T-helper 22 cell (primary cell): ENCODE measurements around the gene CD1E.
"Not testable (repeated sequence)": the region's sequence is repeated elsewhere in the genome, so short reads cannot be mapped to it uniquely, and the experiment has no call there.

ENCODE experiments used
- DNase-seq: peaks from one replicate; pipeline ENCODE4 v3.0.0-alpha.2; 2020; ENCODE audit warnings: low read depth

Gene CD1E

GRCh38 chr1:158353303-158354075 lies at the start of gene CD1E:
Gene CD1E (plus strand): TSS chr1:158353894. CDS start chr1:158353989, 95 bp downstream.
- no peak for DNase-seq

GRCh38 chr1:158310623-158311022 lies 43.1 kb upstream of the CD1E start:
- DNase-seq, result no peak

- no peak for DNase-seq
Observed at GRCh38 chr1:158311066-158311465, 42.6 kb upstream of the CD1E start.

GRCh38 chr1:158323866-158324265 lies 29.8 kb upstream of the CD1E start:
- no peak for DNase-seq

GRCh38 chr1:158324395-158324794 lies 29.3 kb upstream of the CD1E start:
- DNase-seq, result no peak

GRCh38 chr1:158327481-158327880 lies 26.2 kb upstream of the CD1E start:
- DNase-seq, result no peak

- no peak for DNase-seq
Observed at GRCh38 chr1:158328426-158328825, 25.3 kb upstream of the CD1E start.

GRCh38 chr1:158329300-158329699 lies 24.4 kb upstream of the CD1E start:
- no peak for DNase-seq

GRCh38 chr1:158329733-158330132 lies 24.0 kb upstream of the CD1E start:
- no peak for DNase-seq

- no peak for DNase-seq
Observed at GRCh38 chr1:158330391-158331105, 23.1 kb upstream of the CD1E start.

GRCh38 chr1:158331106-158331425 lies 22.6 kb upstream of the CD1E start:
- DNase-seq, result no peak

GRCh38 chr1:158331481-158332150 lies 22.1 kb upstream of the CD1E start, which contains the start of gene CD1B:
Gene CD1B (minus strand): TSS chr1:158331531. CDS start chr1:158331423, 108 bp downstream.
- no peak for DNase-seq

- DNase-seq, result no peak
Observed at GRCh38 chr1:158333405-158334155, 20.1 kb upstream of the CD1E start.

- DNase-seq, result no peak
Observed at GRCh38 chr1:158334526-158335212, 19.0 kb upstream of the CD1E start.

GRCh38 chr1:158335213-158335532 lies 18.5 kb upstream of the CD1E start:
- no peak for DNase-seq

GRCh38 chr1:158336413-158336812 lies 17.3 kb upstream of the CD1E start:
- DNase-seq, result not testable (repeated sequence)

GRCh38 chr1:158348946-158349345 lies 4.7 kb upstream of the CD1E start:
- not testable (repeated sequence) for DNase-seq

- no peak for DNase-seq
Observed at GRCh38 chr1:158354255-158354654, 561 bp downstream of the CD1E start.

- DNase-seq, result no peak
Observed at GRCh38 chr1:158355773-158356285, 2.1 kb downstream of the CD1E start.

- no peak for DNase-seq
Observed at GRCh38 chr1:158356616-158357015, 2.9 kb downstream of the CD1E start.

GRCh38 chr1:158357441-158357840 lies 3.7 kb downstream of the CD1E start:
- DNase-seq, result no peak

- no peak for DNase-seq
Observed at GRCh38 chr1:158362482-158362881, 8.8 kb downstream of the CD1E start.
